Neural crest cell (in vitro differentiated cells): Measurements from ENCODE around the gene SMYD5. TPM values are rescaled to one million over a fixed set of nuclear protein-coding genes. Genes with fewer than 3 reads are reported as not detected.

Source experiments
- DNase-seq: peaks from one replicate; pipeline ENCODE4 v3.0.0; 2021; ENCODE audit warnings: low read depth, mixed read lengths, low spot score
- H3K27ac Mint-ChIP-seq: one replicate; pipeline ENCODE4 v1.8.0; 2021; ENCODE audit warnings: mild to moderate bottlenecking, mixed read lengths; ENCODE audit not compliant: unreplicated experiment
- H3K27me3 Mint-ChIP-seq: 2 replicates; pipeline ENCODE4 v1.8.0; 2021; ENCODE audit warnings: low read depth, mild to moderate bottlenecking, mixed read lengths
- H3K36me3 Mint-ChIP-seq: 2 replicates; pipeline ENCODE4 v1.8.0; 2021; ENCODE audit warnings: low read depth, mild to moderate bottlenecking, mixed read lengths
- H3K4me1 Mint-ChIP-seq: 2 replicates; pipeline ENCODE4 v1.8.0; 2021; ENCODE audit warnings: mixed read lengths
- H3K4me3 Mint-ChIP-seq: one replicate; pipeline ENCODE4 v1.8.0; 2021; ENCODE audit warnings: mild to moderate bottlenecking, mixed read lengths
- H3K9me3 Mint-ChIP-seq: 2 replicates; pipeline ENCODE4 v1.8.0; 2021; ENCODE audit warnings: mixed read lengths
- CTCF ChIP-seq: fragments of 200-600 bp; sonication (generic); conservative IDR thresholded peaks from 2 replicates; pipeline ENCODE4 v1.5.0; 2021; ENCODE audit warnings: antibody characterized with exemption, mild to moderate bottlenecking
- total RNA-seq: library from RNA; stranded (reverse); gene quantifications from 2 replicates; pipeline ENCODE4 v1.2.1, GENCODE V29; 2021

The SMYD5 gene
- total RNA-seq, 1 donor from 2014 or later = 33.7 TPM

DNA sequence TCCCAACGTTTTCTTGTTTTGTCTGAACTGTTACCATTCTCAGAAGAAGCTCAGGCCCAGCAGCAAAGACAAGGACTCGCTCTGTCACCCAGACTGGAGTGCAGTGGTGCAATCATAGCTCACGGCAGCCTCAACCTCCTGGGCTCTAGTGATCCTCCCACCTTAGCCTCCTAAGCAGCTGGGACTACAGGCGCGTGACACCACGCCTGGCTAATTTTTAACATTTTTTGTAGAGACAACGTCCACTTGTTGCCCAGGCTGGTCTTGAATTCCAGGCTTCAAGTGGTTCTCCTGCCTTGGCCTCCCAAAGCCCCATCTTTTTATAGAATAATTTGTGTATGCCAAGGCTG lies 2.0 kb upstream of the SMYD5 start:
- no peak for TF ChIP-seq CTCF
- no peak for DNase-seq
- H3K4me3 Mint-ChIP-seq = peak overlapping the region; percentile 92
- peaks cover 32% of the 10 kb centered on the region for H3K27me3 Mint-ChIP-seq
- no peaks in the 10 kb centered on the region for H3K9me3 Mint-ChIP-seq
- H3K4me1 Mint-ChIP-seq = peaks cover 30% of the 10 kb centered on the region
- no peak overlapping the region for H3K27ac Mint-ChIP-seq
- H3K36me3 Mint-ChIP-seq = no peaks in the 10 kb centered on the region

DNA sequence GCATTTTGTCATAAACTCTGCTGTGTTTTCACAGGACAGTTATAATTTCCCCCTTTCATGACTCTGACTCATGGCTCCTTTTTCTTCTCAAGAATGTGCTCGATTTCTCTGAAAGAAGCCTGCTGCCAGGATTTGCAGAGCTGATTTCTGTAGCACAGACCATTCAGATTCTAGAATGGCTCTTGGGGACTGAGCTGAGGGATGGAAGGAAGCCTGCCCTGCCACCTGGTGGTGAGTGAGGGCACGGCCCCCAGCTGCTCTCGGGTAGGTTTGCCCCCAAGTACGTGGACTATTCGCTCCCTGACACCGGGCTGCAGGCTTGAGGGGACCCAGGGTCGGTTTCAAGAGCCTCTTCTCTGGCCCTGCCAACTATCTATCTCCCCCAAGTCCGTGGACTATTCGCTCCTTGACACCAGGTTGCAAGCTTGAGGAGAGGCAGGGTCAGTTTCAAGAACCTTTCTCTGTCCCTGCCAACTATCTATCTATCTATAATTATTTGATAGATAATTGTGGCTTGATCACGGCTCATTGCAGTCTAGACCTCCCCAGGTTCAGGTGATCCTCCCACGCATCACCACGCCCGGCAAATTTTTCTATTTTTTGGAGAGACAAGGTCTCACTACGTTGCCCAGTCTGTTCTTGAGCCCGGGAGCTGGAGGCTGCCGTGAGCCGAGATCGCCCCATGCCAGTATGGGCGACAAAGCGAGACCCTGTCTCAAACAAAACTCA lies 1.4 kb upstream of the SMYD5 start:
- peak; percentile 73 for DNase-seq
- H3K4me3 Mint-ChIP-seq = peak overlapping the region; percentile 92
- H3K27ac Mint-ChIP-seq = no peak overlapping the region

GRCh38 chr2:73215254-73215653 lies 1.2 kb downstream of the SMYD5 start:
- H3K27me3 Mint-ChIP-seq = peaks cover 3% of the 10 kb centered on the region
- H3K4me3 Mint-ChIP-seq = peak overlapping the region; percentile 92
- H3K4me1 Mint-ChIP-seq = peaks cover 30% of the 10 kb centered on the region
- H3K36me3 Mint-ChIP-seq = no peaks in the 10 kb centered on the region
- no peaks in the 10 kb centered on the region for H3K9me3 Mint-ChIP-seq
- H3K27ac Mint-ChIP-seq = no peak overlapping the region
- no peak for DNase-seq
- no peak for TF ChIP-seq CTCF

More for the DNA sequence above, 1.4 kb upstream of the SMYD5 start:
- H3K4me1 Mint-ChIP-seq = peaks cover 30% of the 10 kb centered on the region
- H3K27me3 Mint-ChIP-seq = peaks cover 27% of the 10 kb centered on the region
- TF ChIP-seq CTCF = peak; percentile 92
- H3K9me3 Mint-ChIP-seq = no peaks in the 10 kb centered on the region
- H3K36me3 Mint-ChIP-seq = no peaks in the 10 kb centered on the region

DNA sequence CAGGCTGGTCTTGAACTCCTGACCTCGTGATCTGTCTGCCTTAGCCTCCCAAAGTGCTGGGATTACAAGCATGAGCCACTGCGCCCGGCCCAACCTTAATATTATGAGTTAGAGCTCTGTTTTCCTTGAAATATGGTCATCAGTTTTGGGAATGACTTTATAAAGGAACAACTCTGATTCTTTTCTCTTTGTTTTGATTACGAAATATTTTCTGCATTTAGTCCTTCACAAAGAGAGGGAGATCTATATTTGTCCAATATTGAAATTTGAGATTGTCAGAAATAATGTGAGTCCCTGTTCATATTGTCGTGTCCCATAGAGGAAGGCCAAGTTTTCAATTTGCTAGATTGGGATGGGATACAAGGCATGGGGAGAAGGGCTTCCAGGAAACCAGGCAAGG lies 3.1 kb downstream of the SMYD5 start:
- TF ChIP-seq CTCF = no peak
- peak overlapping the region; percentile 21 for H3K4me3 Mint-ChIP-seq
- H3K9me3 Mint-ChIP-seq = no peaks in the 10 kb centered on the region
- H3K4me1 Mint-ChIP-seq = peaks cover 30% of the 10 kb centered on the region
- H3K36me3 Mint-ChIP-seq = no peaks in the 10 kb centered on the region
- no peak overlapping the region for H3K27ac Mint-ChIP-seq
- no peak for DNase-seq
- no peaks in the 10 kb centered on the region for H3K27me3 Mint-ChIP-seq

- Mint-ChIP-seq H3K4me1 (peaks cover 26% of the 10 kb centered on the region), H3K9me3 (no peaks in the 10 kb centered on the region), H3K4me3 (peak overlapping the region; percentile 38), H3K27ac (no peak overlapping the region), H3K36me3 (no peaks in the 10 kb centered on the region), H3K27me3 (no peaks in the 10 kb centered on the region)
- DNase-seq = no peak
- TF ChIP-seq CTCF = no peak
Measured at GRCh38 chr2:73217826-73218225, 3.8 kb downstream of the SMYD5 start.
